ENCODE measurements around the gene IFNA7.
"Not testable (repeated sequence)": the region's sequence is repeated elsewhere in the genome, so short reads cannot be mapped to it uniquely, and the experiment has no call there.

IFNA7 gene

DNA sequence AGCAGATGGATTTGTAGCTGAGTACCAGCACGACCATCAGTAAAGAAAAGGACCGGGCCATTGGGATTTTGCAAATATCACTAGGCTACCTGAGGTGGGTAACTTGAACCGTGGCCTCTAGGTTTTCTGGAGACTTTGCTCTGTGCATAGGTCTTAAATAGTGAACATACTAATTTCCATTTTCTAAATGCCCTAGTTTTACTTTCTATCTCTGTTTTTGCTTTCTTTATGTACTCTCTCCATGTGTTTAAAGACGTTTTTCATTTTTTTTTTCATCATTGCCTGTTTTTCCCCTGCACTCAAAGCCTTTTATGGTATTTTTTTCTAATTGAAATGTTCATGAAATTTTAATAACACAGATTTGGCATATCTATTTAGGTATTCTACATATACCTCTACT lies at the start of gene IFNA7:
Gene IFNA7, minus strand, starts transcription at position 101 of the 400 bp plus-strand sequence. Its CDS starts 40 bp downstream, at position 61.
- not testable (repeated sequence) for DNase-seq (ENCODE audit: low read depth, low spot score)

DNA sequence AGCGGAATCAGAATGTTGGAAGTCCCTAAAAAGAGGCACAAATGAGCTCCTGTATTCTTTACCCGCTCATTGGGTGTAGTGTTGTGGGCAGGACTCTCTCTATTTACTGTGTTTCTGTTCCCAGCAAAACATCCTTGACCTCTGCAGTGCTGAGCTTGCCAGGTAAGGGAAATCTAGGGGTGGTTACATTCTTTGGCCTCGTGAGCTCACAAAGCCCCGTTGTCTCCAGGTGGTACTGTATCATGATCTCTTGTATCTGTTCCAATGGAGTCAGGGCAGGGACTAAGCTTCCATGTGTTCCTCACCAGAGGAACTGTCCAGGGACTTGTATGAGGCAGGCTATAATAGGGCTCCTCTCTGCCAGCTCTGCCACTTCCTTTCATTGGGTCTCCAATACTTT lies 49.6 kb upstream of the IFNA7 start:
- no peak for DNase-seq (ENCODE audit: low read depth, low spot score)

DNA sequence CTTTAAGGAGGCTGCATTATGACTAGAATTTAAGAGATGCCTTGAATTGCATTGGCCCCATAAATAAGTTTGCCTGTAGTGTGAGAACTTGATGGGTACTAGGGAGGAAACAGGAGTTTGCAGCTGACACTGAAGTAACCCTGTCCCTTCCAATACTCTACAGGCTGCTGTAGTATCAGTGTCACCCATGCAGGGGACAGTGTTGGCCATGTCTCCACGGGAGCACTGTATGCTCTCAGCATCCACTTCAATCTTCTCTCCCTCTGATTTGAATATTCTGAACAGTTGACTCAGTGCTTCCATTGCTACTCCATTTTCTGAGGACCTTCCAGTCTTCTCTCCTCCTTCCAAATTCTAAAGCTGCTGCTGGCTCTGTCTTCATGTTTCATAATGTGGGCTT lies 49.2 kb upstream of the IFNA7 start:
- no peak for DNase-seq (ENCODE audit: low read depth, low spot score)

DNA sequence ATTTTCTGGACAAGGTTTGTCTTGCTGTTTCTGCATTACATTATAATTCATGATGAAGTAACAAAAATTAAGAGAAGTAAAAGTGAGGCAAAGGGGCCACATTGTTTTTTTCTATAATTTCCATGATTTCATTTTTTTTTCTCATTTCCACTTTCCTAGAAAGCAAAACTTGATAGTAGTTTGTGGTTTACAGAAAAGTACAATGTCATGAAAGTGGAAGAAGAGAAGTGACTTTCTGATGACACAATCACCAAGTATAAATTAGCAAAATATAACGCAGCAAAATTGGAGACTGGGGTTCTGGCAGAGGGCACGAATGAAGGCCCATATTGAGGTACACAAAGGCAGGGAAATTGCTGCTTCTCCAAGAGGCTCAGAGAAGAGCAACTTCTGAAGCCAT lies 42.8 kb upstream of the IFNA7 start:
- no peak for DNase-seq (ENCODE audit: low read depth, low spot score)

DNA sequence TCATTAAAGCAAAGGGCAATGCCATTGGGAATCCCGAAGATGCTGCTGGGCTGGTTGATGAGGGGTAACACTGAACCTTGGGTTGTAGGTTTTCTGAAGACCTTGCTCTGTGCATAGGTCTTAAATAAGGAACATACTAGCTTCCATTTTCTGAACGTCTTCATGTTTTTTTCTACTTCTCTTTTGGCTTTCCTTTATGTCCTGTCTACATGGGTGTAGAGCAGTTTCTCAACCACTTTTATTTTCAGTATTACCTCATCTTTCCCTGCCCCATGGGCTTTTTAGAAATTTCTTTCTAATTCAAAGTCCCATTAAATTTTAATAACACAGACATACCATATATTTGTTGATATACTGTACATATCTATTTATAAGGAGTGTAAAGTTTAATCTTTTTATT lies 37.9 kb upstream of the IFNA7 start, which contains the start of gene IFNA14:
Gene IFNA14, minus strand, starts transcription at position 95 of the 400 bp plus-strand sequence. Its CDS starts 70 bp downstream, at position 25.
- no peak for DNase-seq (ENCODE audit: low read depth, low spot score)

DNA sequence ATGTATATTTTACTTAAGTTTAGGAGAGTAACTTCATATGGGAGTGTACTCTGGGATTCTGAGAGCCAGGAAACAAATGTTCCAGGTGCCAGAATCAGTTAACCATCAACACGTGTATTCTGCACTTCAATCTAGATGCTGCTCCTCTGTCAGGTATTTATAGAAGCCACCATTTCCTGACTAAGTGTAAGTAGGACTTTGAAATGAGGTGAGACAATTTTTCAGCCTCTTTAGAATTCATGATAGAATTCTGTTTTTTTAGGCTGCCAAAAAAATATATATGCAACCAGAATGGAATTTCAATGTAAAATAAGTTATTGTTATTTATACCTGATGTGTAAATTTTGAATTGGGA lies 34.3 kb upstream of the IFNA7 start:
- not testable (repeated sequence) for DNase-seq (ENCODE audit: low read depth, low spot score)

DNA sequence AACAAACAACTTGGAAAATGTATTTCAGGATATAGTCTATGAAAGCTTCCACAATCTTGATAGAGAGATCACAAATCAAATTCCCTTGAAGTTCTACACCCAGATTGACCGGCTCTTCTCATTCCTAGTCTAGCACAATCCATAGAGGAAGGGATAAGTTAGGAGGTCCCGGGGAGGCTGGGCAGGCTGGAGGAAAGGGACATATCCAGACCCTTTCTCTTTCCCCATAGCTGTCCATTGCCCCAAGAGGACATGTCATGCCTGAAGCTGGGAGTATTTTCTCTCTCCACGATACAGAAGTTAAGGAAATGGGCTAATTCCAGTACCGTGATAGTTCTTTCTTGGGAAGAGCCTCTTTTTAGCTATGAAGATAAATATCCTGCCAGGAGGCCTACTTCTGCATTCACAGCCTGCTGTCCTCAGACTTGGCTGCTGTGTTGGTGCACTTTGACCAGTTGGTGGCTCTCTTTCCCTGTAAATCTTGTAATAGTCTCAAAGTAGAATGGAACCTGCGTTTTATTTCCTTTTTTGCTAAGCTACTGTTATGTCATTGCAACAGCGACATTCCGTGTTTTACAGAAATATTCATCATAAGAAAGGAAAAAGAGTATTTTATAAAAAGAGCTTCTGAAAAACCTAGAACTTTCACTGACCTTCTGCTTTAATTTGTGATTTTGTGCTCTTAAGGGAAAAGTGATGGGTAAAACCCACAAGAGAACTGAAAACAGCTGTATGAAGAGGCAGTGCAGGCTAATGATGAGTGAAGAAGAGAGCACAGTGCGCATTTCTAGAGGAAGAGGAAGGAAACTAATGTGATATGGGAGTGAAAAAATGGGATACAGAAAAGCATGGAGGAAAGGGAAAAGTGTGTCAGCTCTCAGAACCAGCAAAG lies 33.7 kb upstream of the IFNA7 start:
- DNase-seq (ENCODE audit: low read depth, low spot score), result not testable (repeated sequence)

DNA sequence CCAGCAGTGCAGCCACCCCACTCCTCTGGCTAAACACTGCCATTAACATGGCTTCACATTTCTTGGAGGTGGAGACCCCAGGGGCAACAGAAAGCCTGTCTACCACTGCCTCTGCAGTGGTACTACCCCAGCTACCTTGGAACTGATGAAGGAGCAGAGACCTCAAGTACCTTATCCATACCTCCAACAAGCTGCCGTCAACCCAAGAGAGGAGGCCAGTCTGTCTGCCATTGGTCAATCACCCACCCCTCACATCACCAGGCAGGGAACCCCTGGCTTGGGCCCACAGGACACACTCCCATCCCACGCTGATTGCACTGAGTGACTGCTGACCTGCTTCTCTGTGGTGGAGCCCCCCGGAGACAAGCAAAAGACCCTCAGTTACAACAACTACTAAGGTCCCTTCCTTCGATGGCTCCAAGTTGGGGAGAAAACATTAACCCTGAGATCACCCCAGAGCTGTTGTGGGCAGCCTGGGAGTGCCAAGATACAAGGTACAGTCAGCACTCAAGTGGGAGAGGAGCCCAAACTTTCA lies 32.2 kb upstream of the IFNA7 start:
- DNase-seq (ENCODE audit: low read depth, low spot score), result no peak

DNA sequence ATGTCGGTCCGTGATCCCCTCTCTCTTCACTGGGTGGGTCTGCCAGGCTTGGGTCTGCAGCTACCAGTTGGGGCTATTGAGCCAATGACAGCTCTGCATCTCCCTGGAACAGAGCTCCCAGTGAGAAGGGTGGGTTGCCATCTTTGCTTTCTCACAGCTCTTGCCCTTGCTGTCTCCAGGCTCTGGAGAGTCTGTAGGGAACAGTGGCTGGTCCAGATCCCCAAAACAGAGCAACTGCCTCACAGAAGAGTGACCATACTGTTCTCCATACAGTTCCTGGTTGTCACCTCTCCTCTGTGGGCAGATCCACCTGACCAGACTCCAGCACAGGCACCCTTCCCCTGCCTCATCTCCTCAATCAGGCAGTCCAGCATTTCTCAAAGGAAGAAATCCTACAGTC lies 31.3 kb upstream of the IFNA7 start:
- DNase-seq (ENCODE audit: low read depth, low spot score), result no peak

DNA sequence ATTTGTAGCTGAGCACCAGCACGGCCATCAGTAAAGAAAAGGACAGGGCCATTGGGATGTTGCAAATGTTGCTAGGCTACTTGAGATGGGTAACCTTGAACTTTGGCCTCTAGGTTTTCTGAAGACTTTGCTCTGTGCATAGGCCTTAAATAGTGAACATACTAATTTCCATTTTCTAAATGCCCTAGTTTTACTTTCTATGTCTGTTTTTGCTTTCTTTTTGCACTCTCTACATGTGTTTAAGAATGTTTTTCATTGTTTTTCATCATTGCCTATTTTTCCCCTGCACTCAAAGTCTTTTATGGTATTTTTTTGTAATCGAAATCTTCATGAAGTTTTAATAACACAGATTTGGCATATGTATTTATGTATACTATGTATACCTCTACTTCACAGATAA lies 26.1 kb upstream of the IFNA7 start, which contains the start of gene IFNA17:
Gene IFNA17, minus strand, starts transcription at position 101 of the 400 bp plus-strand sequence. Its CDS starts 49 bp downstream, at position 52.
- DNase-seq (ENCODE audit: low read depth, low spot score), result no peak

DNA sequence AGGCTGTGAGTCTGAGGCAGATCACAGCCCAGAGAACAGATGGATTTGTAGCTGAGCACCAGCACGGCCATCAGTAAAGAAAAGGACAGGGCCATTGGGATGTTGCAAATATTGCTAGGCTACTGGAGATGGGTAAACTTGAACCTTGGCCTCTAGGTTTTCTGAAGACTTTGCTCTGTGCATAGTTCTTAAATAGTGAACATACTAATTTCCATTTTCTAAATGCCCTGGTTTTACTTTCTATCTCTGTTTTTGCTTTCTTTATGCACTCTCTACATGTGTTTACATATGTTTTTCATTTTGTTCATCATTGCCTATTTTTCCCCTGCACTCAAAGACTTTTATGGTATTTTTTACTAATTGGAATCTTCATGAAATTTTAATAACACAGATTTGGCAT lies 15.2 kb upstream of the IFNA7 start, which contains the start of gene IFNA16:
Gene IFNA16, minus strand, starts transcription at position 101 of the 400 bp plus-strand sequence. Its CDS starts 6 bp downstream, at position 95.
- DNase-seq (ENCODE audit: low read depth, low spot score), result not testable (repeated sequence)

DNA sequence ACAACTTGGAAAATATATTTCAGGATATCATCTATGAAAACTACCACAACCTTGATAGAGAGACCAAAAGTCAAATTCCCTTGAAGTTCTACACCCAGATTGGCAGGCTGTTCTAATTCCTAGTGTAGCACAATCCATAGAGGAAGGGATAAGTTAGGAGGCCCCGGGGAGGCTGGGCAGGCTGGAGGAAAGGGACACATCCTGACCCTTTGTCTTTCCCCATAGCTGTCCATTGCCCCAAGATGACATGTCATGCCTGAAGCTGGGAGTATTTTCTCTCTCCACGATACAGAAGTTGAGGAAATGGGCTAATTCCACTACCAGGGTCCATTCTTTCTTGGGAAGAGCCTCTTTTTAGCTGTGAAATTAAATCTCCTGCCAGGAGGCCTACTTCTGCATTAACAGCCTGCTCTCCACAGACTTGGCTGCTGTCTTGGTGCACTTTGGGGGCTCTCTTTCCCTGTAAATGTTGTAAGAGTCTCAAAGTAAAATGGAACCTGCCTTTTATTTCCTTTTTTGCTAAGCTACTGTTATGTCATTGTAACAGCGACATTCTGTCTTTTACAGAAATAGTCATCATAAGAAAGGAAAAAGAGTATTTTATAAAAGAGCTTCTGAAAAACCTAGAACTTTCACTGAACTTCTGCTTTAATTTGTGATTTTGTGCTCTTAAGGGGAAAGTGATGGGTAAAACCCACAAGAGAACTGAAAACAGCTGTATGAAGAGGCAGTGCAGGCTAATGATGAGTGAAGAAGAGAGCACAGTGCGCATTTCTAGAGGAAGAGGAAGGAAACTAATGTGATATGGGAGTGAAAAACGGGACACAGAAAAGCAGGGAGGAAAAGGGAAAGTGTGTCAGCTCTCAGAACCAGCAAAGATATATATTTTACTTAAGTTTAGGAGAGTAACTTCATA lies 11.7 kb upstream of the IFNA7 start:
- DNase-seq (ENCODE audit: low read depth, low spot score), result not testable (repeated sequence)

DNA sequence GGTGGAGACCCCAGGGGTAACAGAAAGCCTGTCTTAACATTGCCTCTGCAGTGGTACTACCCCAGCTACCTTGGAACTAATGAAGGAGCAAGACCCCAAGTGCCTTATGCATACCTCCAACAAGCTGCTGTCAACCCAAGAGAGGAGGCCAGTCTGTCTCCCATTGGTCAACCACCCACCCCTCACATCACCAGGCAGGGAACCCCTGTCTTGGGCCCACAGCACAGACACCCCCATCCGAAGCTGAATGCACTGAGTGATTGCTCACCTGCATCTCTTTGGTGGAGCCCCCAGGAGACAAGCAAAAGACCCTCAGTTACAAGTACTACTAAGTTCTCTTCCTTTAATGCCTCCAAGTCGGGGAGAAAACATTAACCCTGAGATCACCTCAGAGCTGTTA lies 10.2 kb upstream of the IFNA7 start:
- DNase-seq (ENCODE audit: low read depth, low spot score), result not testable (repeated sequence)

DNA sequence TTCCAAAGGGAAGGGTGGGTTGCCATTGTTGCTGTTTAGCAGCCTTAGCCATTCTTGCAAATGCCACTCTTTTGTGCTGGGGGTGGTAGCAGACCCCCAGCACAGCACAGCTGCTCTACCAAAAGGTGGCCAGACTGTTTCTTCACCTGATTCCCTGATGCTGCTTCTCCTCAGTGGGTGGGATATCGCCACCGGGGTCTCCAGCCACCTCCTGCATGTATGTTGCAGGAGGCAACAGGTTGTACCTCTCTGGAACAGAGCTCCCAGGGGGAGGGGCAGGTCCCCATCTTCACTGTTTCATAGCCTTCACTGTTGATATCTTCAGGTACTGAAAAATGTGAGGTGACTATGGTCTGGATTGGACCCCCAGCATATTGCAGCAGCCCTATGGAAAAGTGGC lies 8.8 kb upstream of the IFNA7 start:
- not testable (repeated sequence) for DNase-seq (ENCODE audit: low read depth, low spot score)

DNA sequence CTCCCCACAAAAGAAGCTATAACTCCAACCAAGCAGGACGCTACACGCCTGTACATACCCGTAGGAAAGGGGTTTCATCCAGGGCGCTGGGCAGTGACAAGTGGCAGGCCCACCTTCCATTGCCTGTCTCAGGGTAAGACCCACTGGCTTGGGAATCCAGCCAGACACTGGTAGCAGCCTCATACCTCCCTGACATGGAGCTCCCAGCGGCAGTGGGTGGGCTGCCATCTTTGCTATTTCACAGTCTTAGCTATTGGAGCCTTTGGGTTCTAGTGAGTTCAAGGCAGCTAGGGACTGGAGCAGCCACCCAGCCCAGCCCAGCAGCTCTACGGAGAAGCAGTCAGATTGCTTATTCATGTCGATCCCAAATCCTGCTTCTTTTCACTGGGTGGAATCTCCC lies 8.3 kb upstream of the IFNA7 start:
- DNase-seq (ENCODE audit: low read depth, low spot score), result no peak

DNA sequence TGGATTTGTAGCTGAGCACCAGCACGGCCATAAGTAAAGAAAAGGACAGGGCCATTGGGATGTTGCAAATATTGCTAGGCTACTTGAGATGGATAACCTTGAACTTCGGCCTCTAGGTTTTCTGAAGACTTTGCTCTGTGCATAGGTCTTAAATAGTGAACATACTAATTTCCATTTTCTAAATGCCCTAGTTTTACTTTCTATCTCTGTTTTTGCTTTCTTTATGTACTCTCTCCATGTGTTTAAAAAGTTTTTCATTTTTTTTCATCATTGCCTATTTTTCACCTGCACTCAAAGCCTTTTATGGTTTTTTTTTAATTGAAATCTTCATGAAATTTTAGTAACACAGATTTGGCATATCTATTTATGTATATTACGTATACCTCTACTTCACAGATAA lies 5.0 kb upstream of the IFNA7 start, which contains the start of gene IFNA10:
Gene IFNA10, minus strand, starts transcription at position 101 of the 400 bp plus-strand sequence. Its CDS starts 46 bp downstream, at position 55.
- DNase-seq (ENCODE audit: low read depth, low spot score), result not testable (repeated sequence)

DNA sequence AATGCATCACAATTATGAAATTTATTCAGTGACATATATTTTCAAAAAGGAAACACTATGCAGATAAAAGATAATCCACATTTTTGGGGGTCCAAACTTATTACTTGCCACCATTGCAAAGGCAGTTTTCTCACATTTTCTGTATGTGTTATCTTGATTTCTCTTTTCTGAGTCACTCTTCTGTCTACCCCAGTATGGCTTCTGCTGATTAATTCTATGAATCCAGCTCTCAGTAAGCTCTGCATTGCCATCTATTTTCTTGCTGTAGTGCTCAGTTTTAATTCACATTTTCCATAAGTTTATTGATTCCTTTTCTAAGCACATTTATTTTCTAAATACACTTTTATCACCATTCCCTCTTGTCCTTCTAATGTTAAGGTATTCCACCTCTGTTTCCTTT lies 3.2 kb upstream of the IFNA7 start:
- DNase-seq (ENCODE audit: low read depth, low spot score), result no peak

DNA sequence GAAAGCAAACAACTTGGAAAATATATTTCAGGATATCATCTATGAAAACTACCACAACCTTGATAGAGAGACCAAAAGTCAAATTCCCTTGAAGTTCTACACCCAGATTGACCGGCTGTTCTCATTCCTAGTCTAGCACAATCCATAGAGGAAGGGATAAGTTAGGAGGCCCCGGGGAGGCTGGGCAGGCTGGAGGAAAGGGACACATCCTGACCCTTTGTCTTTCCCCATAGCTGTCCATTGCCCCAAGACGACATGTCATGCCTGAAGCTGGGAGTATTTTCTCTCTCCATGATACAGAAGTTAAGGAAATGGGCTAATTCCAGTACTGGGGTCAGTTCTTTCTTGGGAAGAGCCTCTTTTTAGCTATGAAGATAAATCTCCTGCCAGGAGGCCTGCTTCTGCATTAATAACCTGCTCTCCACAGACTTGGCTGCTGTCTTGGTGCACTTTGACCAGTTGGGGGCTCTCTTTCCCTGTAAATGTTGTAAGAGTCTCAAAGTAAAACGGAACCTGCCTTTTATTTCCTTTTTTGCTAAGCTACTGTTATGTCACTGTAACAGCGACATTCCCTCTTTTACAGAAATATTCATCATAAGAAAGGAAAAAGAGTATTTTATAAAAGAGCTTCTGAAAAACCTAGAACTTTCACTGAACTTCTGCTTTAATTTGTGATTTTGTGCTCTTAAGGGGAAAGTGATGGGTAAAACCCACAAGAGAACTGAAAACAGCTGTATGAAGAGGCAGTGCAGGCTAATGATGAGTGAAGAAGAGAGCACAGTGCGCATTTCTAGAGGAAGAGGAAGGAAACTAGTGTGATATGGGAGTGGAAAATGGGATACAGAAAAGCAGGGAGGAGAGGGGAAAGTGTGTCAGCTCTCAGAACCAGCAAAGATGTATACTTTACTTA lies 6.9 kb downstream of the IFNA7 start:
- DNase-seq (ENCODE audit: low read depth, low spot score), result not testable (repeated sequence)

DNA sequence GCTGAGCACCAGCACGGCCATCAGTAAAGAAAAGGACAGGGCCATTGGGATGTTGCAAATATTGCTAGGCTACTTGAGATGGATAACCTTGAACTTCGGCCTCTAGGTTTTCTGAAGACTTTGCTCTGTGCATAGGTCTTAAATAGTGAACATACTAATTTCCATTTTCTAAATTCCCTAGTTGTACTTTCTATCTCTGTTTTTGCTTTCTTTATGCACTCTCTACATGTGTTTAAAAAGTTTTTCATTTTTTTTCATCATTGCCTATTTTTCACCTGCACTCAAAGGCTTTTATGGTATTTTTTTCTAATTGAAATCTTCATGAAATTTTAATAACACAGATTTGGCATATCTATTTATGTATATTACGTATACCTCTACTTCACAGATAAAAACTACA lies 14.5 kb downstream of the IFNA7 start, which contains the start of gene IFNA4:
Gene IFNA4, minus strand, starts transcription at position 101 of the 400 bp plus-strand sequence. Its CDS starts 56 bp downstream, at position 45.
- not testable (repeated sequence) for DNase-seq (ENCODE audit: low read depth, low spot score)
